PC-9 (cell line): ENCODE measurements around the gene TMEM238L.

Experiments
- EZH2 ChIP-seq: fragments of 200-600 bp; sonication (generic); IDR thresholded peaks from 2 replicates; pipeline ENCODE4 v1.8.0; 2017; ENCODE audit warnings: antibody characterized with exemption, low read depth
- TF ChIP-seq, protein P1 (sequence below): fragments of 200-600 bp; sonication (generic); conservative IDR thresholded peaks from 2 replicates; pipeline ENCODE4 v1.6.1; 2017; ENCODE audit warnings: mixed run types, antibody characterized with exemption, mild to moderate bottlenecking, moderate library complexity

DNA sequence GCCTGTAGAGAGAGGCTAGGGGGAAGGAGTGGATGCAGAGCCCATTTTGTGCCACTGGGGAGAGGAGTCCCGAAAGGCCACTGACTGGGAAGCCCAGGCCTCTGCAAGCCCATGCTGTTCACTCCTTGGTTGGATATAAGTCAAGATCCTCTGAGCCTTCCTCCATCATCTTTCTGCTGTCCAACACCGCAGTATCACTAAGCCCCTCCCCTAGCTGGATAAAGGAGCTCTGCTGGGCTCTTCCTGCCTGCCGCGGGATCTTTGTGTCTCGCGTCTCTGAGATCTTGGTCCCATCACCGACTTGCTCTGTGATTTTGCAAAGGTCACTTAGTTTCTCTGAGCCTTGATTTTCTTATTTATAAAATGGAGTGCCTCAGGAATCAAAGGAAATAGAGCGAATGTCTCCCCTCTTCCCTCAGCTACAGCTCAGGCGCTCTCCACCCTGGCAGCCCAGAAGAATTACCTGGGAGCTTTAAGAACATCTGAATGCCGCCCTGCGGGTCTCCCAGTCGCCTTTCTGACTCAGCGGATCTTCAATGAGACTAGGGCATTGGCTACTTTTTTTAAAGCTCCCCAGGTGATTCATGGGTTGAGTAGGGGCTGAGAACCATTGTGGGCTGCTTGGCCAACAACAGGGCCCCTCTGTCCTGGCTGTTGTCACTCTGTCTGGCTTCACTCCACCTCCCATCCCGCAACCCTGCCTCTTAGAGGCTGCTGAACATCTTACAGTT is 48.9 kb downstream of the TMEM238L start:
- TF ChIP-seq, protein P1, sequence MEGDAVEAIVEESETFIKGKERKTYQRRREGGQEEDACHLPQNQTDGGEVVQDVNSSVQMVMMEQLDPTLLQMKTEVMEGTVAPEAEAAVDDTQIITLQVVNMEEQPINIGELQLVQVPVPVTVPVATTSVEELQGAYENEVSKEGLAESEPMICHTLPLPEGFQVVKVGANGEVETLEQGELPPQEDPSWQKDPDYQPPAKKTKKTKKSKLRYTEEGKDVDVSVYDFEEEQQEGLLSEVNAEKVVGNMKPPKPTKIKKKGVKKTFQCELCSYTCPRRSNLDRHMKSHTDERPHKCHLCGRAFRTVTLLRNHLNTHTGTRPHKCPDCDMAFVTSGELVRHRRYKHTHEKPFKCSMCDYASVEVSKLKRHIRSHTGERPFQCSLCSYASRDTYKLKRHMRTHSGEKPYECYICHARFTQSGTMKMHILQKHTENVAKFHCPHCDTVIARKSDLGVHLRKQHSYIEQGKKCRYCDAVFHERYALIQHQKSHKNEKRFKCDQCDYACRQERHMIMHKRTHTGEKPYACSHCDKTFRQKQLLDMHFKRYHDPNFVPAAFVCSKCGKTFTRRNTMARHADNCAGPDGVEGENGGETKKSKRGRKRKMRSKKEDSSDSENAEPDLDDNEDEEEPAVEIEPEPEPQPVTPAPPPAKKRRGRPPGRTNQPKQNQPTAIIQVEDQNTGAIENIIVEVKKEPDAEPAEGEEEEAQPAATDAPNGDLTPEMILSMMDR = no peak
- TF ChIP-seq EZH2 = no peak
